Spleen (tissue), 11 donors: ENCODE measurements around the gene CDKN1B. TPM values are rescaled to one million over a fixed set of nuclear protein-coding genes. Genes with fewer than 3 reads are reported as not detected.

Source experiments
- DNase-seq: peaks from one replicate; pipeline ENCODE4 v3.0.0-alpha.2; 2020
- H3K27ac ChIP-seq, 8 donors: fragments of 200-600 bp; sonication (generic) in 7 of 8; 1 replicate in 4 of 8; 2 replicates in 4 of 8; pipeline versions ENCODE4 v1.5.0 to v1.8.0; 2016 to 2021; ENCODE audit warnings: inconsistent platforms in 4 of 8, mild to moderate bottlenecking in 4 of 8, moderate library complexity in 1 of 8
- H3K27me3 ChIP-seq, 7 donors: fragments of 200-600 bp; sonication (generic) in 6 of 7; replicated peaks in 1 of 7; 1 replicate in 4 of 7; 2 replicates in 3 of 7; pipeline versions ENCODE4 v1.5.0 to v1.8.0; 2016 to 2021; ENCODE audit warnings: inconsistent platforms in 3 of 7, mild to moderate bottlenecking in 1 of 7
- H3K36me3 ChIP-seq, 6 donors: fragments of 200-600 bp; sonication (generic) in 5 of 6; 1 replicate in 4 of 6; 2 replicates in 2 of 6; pipeline versions ENCODE4 v1.5.0 to v1.8.0; 2016 to 2021; ENCODE audit warnings: inconsistent platforms in 2 of 6
- H3K4me1 ChIP-seq, 6 donors: fragments of 200-600 bp; sonication (generic) in 5 of 6; 1 replicate in 3 of 6; 2 replicates in 3 of 6; pipeline versions ENCODE4 v1.5.0 to v1.8.0; 2016 to 2021; ENCODE audit warnings: inconsistent platforms in 3 of 6
- H3K4me3 ChIP-seq, 8 donors: fragments of 200-600 bp; sonication (generic) in 7 of 8; 1 replicate in 4 of 8; 2 replicates in 4 of 8; pipeline versions ENCODE4 v1.5.0 to v1.8.0; 2016 to 2021; ENCODE audit warnings: inconsistent platforms in 4 of 8, mild to moderate bottlenecking in 4 of 8, moderate library complexity in 2 of 8
- H3K9me3 ChIP-seq, 8 donors: fragments of 200-600 bp; sonication (generic) in 7 of 8; 1 replicate in 4 of 8; 2 replicates in 4 of 8; pipeline versions ENCODE4 v1.5.0 to v1.8.0; 2016 to 2021; ENCODE audit warnings: inconsistent platforms in 4 of 8
- CTCF ChIP-seq, 11 experiments: fragments of 200-600 bp in 7 of 11; fragments of 450-650 bp in 4 of 11; sonication (generic) in 4 of 11; IDR thresholded peaks in 8 of 11; conservative IDR thresholded peaks in 3 of 11; 1 replicate in 7 of 11; 2 replicates in 4 of 11; pipeline versions ENCODE4 v1.4.0 to v1.8.0; 2016 to 2021; ENCODE audit warnings: antibody characterized with exemption in 11 of 11, inconsistent platforms in 4 of 11, mild to moderate bottlenecking in 1 of 11
- POLR2A ChIP-seq, 3 donors: fragments of 450-650 bp; IDR thresholded peaks; one replicate each; pipeline ENCODE4 v1.5.1; 2017; ENCODE audit warnings: antibody characterized with exemption in 3 of 3, mild to moderate bottlenecking in 1 of 3
- POLR2AphosphoS5 ChIP-seq, 3 donors: sonication (generic); formaldehyde crosslinking; IDR thresholded peaks; one replicate each; pipeline ENCODE4 v1.5.1; 2017; ENCODE audit warnings: antibody characterized with exemption in 3 of 3
- WGBS, 5 donors: extraction: QIAGEN DNeasy Blood & Tissue Kit in 3 of 5; methylation state at CpG; one replicate each; pipeline versions ENCODE4 v1.1.5 to v1.1.7; 2013 to 2018; 5-methylcytosine and 5-hydroxymethylcytosine counted together
- intact Hi-C: fragments of 100-400 bp; cut with DNase I; formaldehyde crosslinking; loops from one replicate; pipeline ENCODE4 v1.15.0; 2023; ENCODE audit warnings: low total_unique reads
- polyA plus RNA-seq, 3 donors: library from polyadenylated mRNA; stranded (reverse); fragments of 200-250 nt; gene quantifications; one replicate each; pipeline ENCODE4 v1.2.1, GENCODE V29; 2013
- total RNA-seq, 7 donors: library from RNA; depleted of rRNA in 3 of 7; stranded (reverse); fragments of >200 nt in 3 of 7; fragmentation: NEBNext Ultra II Directional in 4 of 7; extraction: Animal tissue kit (Norgen Biotek cat#: 25700) in 4 of 7; gene quantifications; one replicate each; pipeline versions ENCODE4 v1.1.0 to v1.2.1, GENCODE V29; 2016 to 2021
- donor health status: healthy with polysubstance abuse.
- donor health status: DM: no; HTN: no; CAD: no; lungs with moderate emphysema.
- donor health status: DM: no; HTN: no; CAD: no.
- donor health status: Bipolar disorder and iron deficiency.
- donor health status: healthy.
- donor health status: DM: no; HTN: no; CAD: no.
- donor health status: DM: yes; HTN: yes; CAD: no.

The CDKN1B gene
- total and polyA plus RNA-seq, 10 donors = 34.9 to 95.2 (median 74.7) TPM

- intact Hi-C loops = no loop called here
- DNase-seq = no peak
- TF ChIP-seq POLR2A (IDR thresholded peaks at IDR 0.05) = no peak
- no peak for TF ChIP-seq POLR2AphosphoS5 (IDR thresholded peaks at IDR 0.05)
- no peak for TF ChIP-seq CTCF (IDR thresholded peaks at IDR 0.05 in 8 of 11, conservative IDR thresholded peaks at IDR 0.05 in 3 of 11)
- Histone ChIP-seq H3K27me3 (no peaks in the 10 kb centered on the region), H3K4me3 (no peak overlapping the region), H3K9me3 (no peaks in the 10 kb centered on the region), H3K36me3 (no peaks in the 10 kb centered on the region), H3K27ac (no peak overlapping the region), H3K4me1 (peaks cover 0 to 9% (median 6%) of the 10 kb centered on the region in 6 donors)
- 82 to 91% (median 84%) methylated on average over 2 of the region's 2 CpGs for WGBS, 5 donors
These were observed 25.6 kb upstream of the CDKN1B start for GRCh38 chr12:12691549-12691948.

GRCh38 chr12:12693111-12693671 lies 24.0 kb upstream of the CDKN1B start:
- Histone ChIP-seq H3K36me3 (no peaks in the 10 kb centered on the region), H3K9me3 (no peaks in the 10 kb centered on the region), H3K4me3 (no peak overlapping the region), H3K4me1 (peaks cover 0 to 20% (median 14%) of the 10 kb centered on the region in 6 donors), H3K27me3 (no peaks in the 10 kb centered on the region), H3K27ac (no peak overlapping the region)
- intact Hi-C loops = no loop called here
- TF ChIP-seq POLR2AphosphoS5 (IDR thresholded peaks at IDR 0.05) = no peak
- TF ChIP-seq POLR2A (IDR thresholded peaks at IDR 0.05) = no peak
- no peak for TF ChIP-seq CTCF (IDR thresholded peaks at IDR 0.05 in 8 of 11, conservative IDR thresholded peaks at IDR 0.05 in 3 of 11)
- WGBS, 5 donors = 66 to 88% (median 75%) methylated on average over 3 of the region's 3 CpGs
- no peak for DNase-seq

DNA sequence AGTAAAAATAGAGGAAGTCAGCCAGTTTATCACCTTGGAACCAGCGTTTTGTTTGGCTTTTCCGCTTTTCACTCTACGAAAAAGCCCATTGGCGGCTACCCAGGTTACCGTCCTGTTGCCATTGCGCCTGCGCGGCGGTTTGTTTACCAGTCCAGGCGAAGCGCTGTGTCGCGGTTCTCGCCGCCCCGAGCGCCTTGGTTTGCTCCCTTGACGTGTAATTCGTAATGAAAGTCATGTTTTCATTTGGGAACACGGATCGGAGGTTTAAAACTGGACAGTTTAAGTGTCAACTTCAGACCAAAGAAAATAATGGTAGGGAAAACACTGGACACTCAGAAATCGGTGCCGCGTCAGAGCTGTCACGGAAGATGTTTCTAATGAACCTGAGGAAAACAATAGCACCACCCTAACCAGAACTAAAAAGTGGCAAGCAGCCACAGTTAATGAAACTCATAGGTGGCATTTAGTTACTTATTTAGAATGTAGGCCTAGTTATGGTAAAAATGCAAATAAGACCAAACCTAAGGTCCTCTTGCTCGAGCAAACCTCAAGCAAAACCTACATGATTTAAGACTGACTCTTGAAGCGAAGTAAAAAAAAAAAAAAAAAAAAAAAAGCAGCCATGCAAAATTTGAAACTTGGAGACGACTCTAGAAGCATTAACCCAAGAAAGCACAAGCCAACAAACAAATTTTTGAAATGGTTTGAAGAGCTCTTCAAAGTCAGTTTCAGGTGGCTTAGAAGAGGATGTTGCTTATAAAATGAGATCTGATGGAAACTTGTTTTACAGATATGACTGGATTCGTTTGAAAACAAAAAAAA lies 20.4 kb upstream of the CDKN1B start:
- no peaks in the 10 kb centered on the region for H3K27me3 ChIP-seq
- peak overlapping the region; percentile 96 to 100 (median 98) for H3K27ac ChIP-seq
- peak; percentile 99 to 100 (median 99) for TF ChIP-seq POLR2AphosphoS5 (IDR thresholded peaks at IDR 0.05)
- TF ChIP-seq CTCF (IDR thresholded peaks at IDR 0.05 in 8 of 11, conservative IDR thresholded peaks at IDR 0.05 in 3 of 11) = peak in 2 of 11 experiments; percentile 3 to 8
- TF ChIP-seq POLR2A (IDR thresholded peaks at IDR 0.05) = peak in 2 of 3 donors; percentile 81 to 94
- intact Hi-C loops = no loop called here
- H3K4me1 ChIP-seq = peaks cover 0 to 25% (median 14%) of the 10 kb centered on the region in 6 donors
- WGBS, 5 donors = 0 to 1% (median 1%) methylated on average over 29 of the region's 29 CpGs
- H3K9me3 ChIP-seq = no peaks in the 10 kb centered on the region
- peak; percentile 98 for DNase-seq
- no peaks in the 10 kb centered on the region for H3K36me3 ChIP-seq
- H3K4me3 ChIP-seq = peak overlapping the region; percentile 24 to 69 (median 42)

DNA sequence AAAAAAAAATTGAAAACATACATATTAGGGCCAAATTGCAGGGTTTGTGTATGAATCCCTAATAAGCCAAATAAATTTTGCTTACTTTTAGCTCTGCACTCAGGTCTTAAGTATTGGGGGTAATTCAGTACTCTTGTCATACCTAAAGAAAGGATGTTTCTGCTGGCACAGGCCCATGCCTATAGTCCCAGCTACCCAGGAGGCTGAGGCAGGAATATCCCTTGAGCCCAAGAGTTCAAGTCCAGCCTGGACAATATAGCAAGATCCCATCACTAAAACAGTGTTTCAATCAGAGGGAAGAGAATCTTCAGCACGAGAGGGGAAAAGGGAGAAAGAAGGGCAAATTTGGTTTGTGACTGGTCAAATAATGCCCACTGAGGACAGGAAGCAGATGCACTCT lies 17.8 kb upstream of the CDKN1B start:
- peaks cover 0 to 35% (median 19%) of the 10 kb centered on the region in 6 donors for H3K4me1 ChIP-seq
- no peaks in the 10 kb centered on the region for H3K36me3 ChIP-seq
- no peak for TF ChIP-seq POLR2A (IDR thresholded peaks at IDR 0.05)
- no peak for TF ChIP-seq POLR2AphosphoS5 (IDR thresholded peaks at IDR 0.05)
- no peak for TF ChIP-seq CTCF (IDR thresholded peaks at IDR 0.05 in 8 of 11, conservative IDR thresholded peaks at IDR 0.05 in 3 of 11)
- no peak overlapping the region for H3K27ac ChIP-seq
- H3K27me3 ChIP-seq = no peaks in the 10 kb centered on the region
- intact Hi-C loops = no loop called here
- no peak overlapping the region for H3K4me3 ChIP-seq
- 59 to 75% (median 61%) methylated on average over 1 of the region's 1 CpG for WGBS, 5 donors
- H3K9me3 ChIP-seq = no peaks in the 10 kb centered on the region
- DNase-seq = no peak
